ENCODE results near the gene LPA. TPM values are rescaled to one million over a fixed set of nuclear protein-coding genes. Genes with fewer than 3 reads are reported as not detected.

LPA gene
- total and polyA plus RNA-seq, 2 of the 8 experiments (the other 6 are each of a cell fraction or from before 2014, with no cell fraction given) = 0.39 TPM; not detected in 1

DNA sequence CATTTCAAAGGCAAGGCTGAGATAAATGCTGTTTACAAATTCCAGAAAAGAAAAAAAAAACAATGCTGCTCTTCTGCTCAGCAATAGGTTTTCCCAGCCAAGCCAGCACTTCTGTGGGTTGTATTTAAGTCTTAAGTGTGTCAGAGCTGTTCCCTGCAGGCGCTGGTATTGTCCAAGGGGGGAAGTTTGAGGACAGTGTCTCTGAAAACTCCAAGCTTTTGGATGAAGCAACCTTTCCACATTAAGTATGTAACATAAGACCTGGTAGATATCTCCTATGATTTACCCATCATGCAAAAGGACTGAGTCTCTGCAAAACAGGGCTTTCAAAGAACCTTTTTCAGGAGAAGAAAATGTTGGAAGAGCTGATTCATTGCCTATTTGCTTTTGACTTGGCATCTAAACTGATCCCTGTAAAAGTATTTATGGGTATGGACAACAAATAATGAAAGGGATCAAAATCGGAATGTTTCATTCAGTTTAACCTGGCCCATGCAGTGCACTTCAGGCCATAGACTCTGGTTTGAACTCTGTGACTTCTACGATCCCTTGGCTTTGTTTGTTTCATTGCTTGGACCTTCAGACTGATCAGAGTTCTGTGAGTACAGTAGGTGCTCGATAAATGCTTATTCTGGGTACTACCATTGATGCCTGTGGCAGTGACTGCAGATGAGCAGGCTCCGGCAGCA lies 21.8 kb upstream of the LPA start:
- Histone ChIP-seq H2AK5ac (ENCODE audit: low read depth, low read length) (no peak overlapping the region), H3K56ac (replicated peaks; ENCODE audit: insufficient read length, low read depth, low read length) (no peak overlapping the region), H3K9ac (replicated peaks in 1 of 4; ENCODE audit: extremely low read depth in 1 of 4, low read depth in 3 of 4, low read length in 3 of 4) (no peak overlapping the region), H3K9me3 (ENCODE audit: insufficient read depth in 2 of 2, low read depth in 1 of 2, low read length in 1 of 2) (peaks cover 11 to 17% of the 10 kb centered on the region in 2 experiments; a peak in 3 of 4 replicates), H2AFZ (ENCODE audit: low read length) (no peak overlapping the region), H4K20me1 (replicated peaks in 1 of 2; ENCODE audit: control insufficient read depth in 1 of 2, insufficient read depth in 2 of 2, low read length in 2 of 2) (no peaks in the 10 kb centered on the region), H4K5ac (ENCODE audit: insufficient read length, low read depth, low read length) (no peak overlapping the region), H3K36me3 (ENCODE audit: control insufficient read depth in 2 of 4, insufficient read depth in 4 of 4, low read length in 3 of 4) (no peaks in the 10 kb centered on the region), H3K14ac (ENCODE audit: insufficient read length) (no peak overlapping the region), H3K4me2 (ENCODE audit: insufficient read depth in 1 of 2, low read depth in 2 of 2, low read length in 2 of 2) (no peak overlapping the region), H2BK20ac (ENCODE audit: low read length) (no peak overlapping the region), H3K18ac (ENCODE audit: extremely low read depth, low read length) (no peak overlapping the region), H4K91ac (replicated peaks; ENCODE audit: insufficient read length, low read length) (no peak overlapping the region), H2BK120ac (replicated peaks; ENCODE audit: low read depth, low read length) (no peak overlapping the region), H3K23me2 (ENCODE audit: low read depth, low read length) (no peaks in the 10 kb centered on the region), H3K79me1 (ENCODE audit: low read depth, low read length) (no peaks in the 10 kb centered on the region), H2BK15ac (ENCODE audit: low read length) (no peak overlapping the region), H2BK12ac (ENCODE audit: low read depth, low read length) (0 out of 2 replicates have a peak overlapping the region, but pooled peaks have one; percentile 39), H3K23ac (ENCODE audit: insufficient read length) (no peak overlapping the region), H3K4ac (replicated peaks; ENCODE audit: insufficient read length, low read depth, low read length) (no peak overlapping the region), H2BK5ac (ENCODE audit: low read depth, low read length) (no peak overlapping the region), H3K27ac (ENCODE audit: low read depth, low read length) (no peak overlapping the region), H3K4me3 (ENCODE audit: extremely low read depth in 1 of 4, insufficient read depth in 2 of 4, low read depth in 3 of 4, low read length in 4 of 4) (no peak overlapping the region), H3K27me3 (replicated peaks in 1 of 4; ENCODE audit: control insufficient read depth in 3 of 4, extremely low read depth in 1 of 4, insufficient read depth in 3 of 4, low read length in 3 of 4) (no peaks in the 10 kb centered on the region), H3K79me2 (ENCODE audit: control insufficient read depth in 1 of 2, insufficient read depth in 2 of 2, low read length in 2 of 2) (no peaks in the 10 kb centered on the region), H4K8ac (ENCODE audit: extremely low read depth, insufficient read depth, low read length) (no peak overlapping the region), H3K4me1 (replicated peaks in 1 of 4; ENCODE audit: control insufficient read depth in 3 of 4, insufficient read depth in 4 of 4, low read length in 3 of 4) (no peaks in the 10 kb centered on the region)
- DNase-seq (ENCODE audit: low read depth in 1 of 2, low spot score in 2 of 2) (no peak), FAIRE-seq (no peak)
- WGBS, 2 experiments (ENCODE audit: extremely low coverage in 1 of 2, insufficient coverage in 1 of 2, insufficient read length in 1 of 2, insufficient replicate concordance in 2 of 2, low coverage in 1 of 2, low lambda C conversion rate in 2 of 2, missing lambda C conversion rate in 1 of 2) = 89% methylated on average over 5 of the region's 5 CpGs; no CpG with 5 or more reads in 1 of the 2 experiments
- ChIA-PET CTCF (ENCODE audit: partially characterized antibody) (no interaction called here), POLR2A (ENCODE audit: partially characterized antibody) (no interaction called here)
- TF ChIP-seq, protein P1, sequence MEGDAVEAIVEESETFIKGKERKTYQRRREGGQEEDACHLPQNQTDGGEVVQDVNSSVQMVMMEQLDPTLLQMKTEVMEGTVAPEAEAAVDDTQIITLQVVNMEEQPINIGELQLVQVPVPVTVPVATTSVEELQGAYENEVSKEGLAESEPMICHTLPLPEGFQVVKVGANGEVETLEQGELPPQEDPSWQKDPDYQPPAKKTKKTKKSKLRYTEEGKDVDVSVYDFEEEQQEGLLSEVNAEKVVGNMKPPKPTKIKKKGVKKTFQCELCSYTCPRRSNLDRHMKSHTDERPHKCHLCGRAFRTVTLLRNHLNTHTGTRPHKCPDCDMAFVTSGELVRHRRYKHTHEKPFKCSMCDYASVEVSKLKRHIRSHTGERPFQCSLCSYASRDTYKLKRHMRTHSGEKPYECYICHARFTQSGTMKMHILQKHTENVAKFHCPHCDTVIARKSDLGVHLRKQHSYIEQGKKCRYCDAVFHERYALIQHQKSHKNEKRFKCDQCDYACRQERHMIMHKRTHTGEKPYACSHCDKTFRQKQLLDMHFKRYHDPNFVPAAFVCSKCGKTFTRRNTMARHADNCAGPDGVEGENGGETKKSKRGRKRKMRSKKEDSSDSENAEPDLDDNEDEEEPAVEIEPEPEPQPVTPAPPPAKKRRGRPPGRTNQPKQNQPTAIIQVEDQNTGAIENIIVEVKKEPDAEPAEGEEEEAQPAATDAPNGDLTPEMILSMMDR (IDR thresholded peaks at IDR 0.05; ENCODE audit: control extremely low read depth in 1 of 3, insufficient read depth in 1 of 3, low read depth in 1 of 3, low read length in 3 of 3) = no peak
- TF ChIP-seq HDAC2 (IDR thresholded peaks at IDR 0.05; ENCODE audit: borderline replicate concordance in 1 of 2, low read depth in 2 of 2, low read length in 2 of 2) (no peak), NRF1 (IDR thresholded peaks at IDR 0.05; ENCODE audit: low read depth, low read length) (no peak), PHF8 (conservative IDR thresholded peaks at IDR 0.05; ENCODE audit: low read depth, low read length) (no peak), RAD21 (IDR thresholded peaks at IDR 0.05 in 1 of 2, conservative IDR thresholded peaks at IDR 0.05 in 1 of 2; ENCODE audit: low read depth in 2 of 2, low read length in 2 of 2) (no peak), TAF1 (IDR thresholded peaks at IDR 0.05; ENCODE audit: low read depth, low read length) (no peak), CBX5 (IDR thresholded peaks at IDR 0.05; ENCODE audit: low read depth, low read length) (no peak)
- TF ChIP-seq, protein P2, sequence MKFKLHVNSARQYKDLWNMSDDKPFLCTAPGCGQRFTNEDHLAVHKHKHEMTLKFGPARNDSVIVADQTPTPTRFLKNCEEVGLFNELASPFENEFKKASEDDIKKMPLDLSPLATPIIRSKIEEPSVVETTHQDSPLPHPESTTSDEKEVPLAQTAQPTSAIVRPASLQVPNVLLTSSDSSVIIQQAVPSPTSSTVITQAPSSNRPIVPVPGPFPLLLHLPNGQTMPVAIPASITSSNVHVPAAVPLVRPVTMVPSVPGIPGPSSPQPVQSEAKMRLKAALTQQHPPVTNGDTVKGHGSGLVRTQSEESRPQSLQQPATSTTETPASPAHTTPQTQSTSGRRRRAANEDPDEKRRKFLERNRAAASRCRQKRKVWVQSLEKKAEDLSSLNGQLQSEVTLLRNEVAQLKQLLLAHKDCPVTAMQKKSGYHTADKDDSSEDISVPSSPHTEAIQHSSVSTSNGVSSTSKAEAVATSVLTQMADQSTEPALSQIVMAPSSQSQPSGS (IDR thresholded peaks at IDR 0.05; ENCODE audit: low read length) = no peak
